CD4-positive, alpha-beta T cell (primary cell): ENCODE data around the gene CDC123. TPM values are rescaled to one million over a fixed set of nuclear protein-coding genes. Genes with fewer than 3 reads are reported as not detected.

Experiments used
- ATAC-seq: fragments of 200-7000 bp; cut with Tn5 transposase; one replicate; pipeline ENCODE4 v1.10.0; 2022; ENCODE audit warnings: mild to moderate bottlenecking; ENCODE audit not compliant: poor library complexity
- CTCF ChIA-PET: fragments of 350-600 bp; sonication (Branson Sonifier 250); formaldehyde crosslinking; loops from one replicate; lab custom pipeline; 2021; ENCODE audit warnings: antibody characterized with exemption, inconsistent platforms; lab: Charles Lee
- POLR2A ChIA-PET: fragments of 350-600 bp; sonication (Branson Sonifier 250); formaldehyde crosslinking; loops from one replicate; lab custom pipeline; 2021; ENCODE audit warnings: antibody characterized with exemption, inconsistent platforms; lab: Charles Lee
- DNase-seq, 14 experiments: peaks; one replicate each; pipeline ENCODE4 v3.0.0-alpha.2; 2013 to 2020; ENCODE audit warnings: mixed read lengths in 2 of 14
- H3K27ac ChIP-seq, 2 donors: one replicate each; pipeline versions ENCODE4 v1.5.1 to v1.7.0; 2013; ENCODE audit warnings: low read length in 2 of 2, low read depth in 1 of 2, mild to moderate bottlenecking in 1 of 2
- H3K27me3 ChIP-seq, 2 experiments: 1 replicate in 1 of 2; 2 replicates in 1 of 2; pipeline versions ENCODE4 v1.6.1 to v1.7.0; 2013; ENCODE audit warnings: low read length in 2 of 2, control low read depth in 1 of 2, mild to moderate bottlenecking in 1 of 2, moderate library complexity in 1 of 2; ENCODE audit not compliant: insufficient read depth in 2 of 2, control insufficient read depth in 1 of 2
- H3K36me3 ChIP-seq: one replicate; pipeline ENCODE4 v1.6.1; 2013; ENCODE audit warnings: low read length, control low read depth; ENCODE audit not compliant: insufficient read depth
- H3K4me1 ChIP-seq: one replicate; pipeline ENCODE4 v1.6.1; 2013; ENCODE audit warnings: low read length, control low read depth; ENCODE audit not compliant: insufficient read depth
- H3K4me3 ChIP-seq: one replicate; pipeline ENCODE4 v1.5.1; 2013; ENCODE audit warnings: mild to moderate bottlenecking, low read length, moderate library complexity
- H3K9me3 ChIP-seq, 2 experiments: 1 replicate in 1 of 2; 2 replicates in 1 of 2; pipeline versions ENCODE4 v1.6.1 to v1.7.0; 2013; ENCODE audit warnings: low read length in 2 of 2, mild to moderate bottlenecking in 2 of 2, control low read depth in 1 of 2, moderate library complexity in 1 of 2; ENCODE audit not compliant: control insufficient read depth in 1 of 2, insufficient read depth in 1 of 2
- H3K27ac Mint-ChIP-seq: one replicate; pipeline ENCODE4 v1.8.0; 2020; ENCODE audit warnings: mixed read lengths
- H3K27me3 Mint-ChIP-seq: one replicate; pipeline ENCODE4 v1.8.0; 2021; ENCODE audit warnings: mixed read lengths
- H3K36me3 Mint-ChIP-seq: one replicate; pipeline ENCODE4 v1.8.0; 2021; ENCODE audit warnings: low read depth, mixed read lengths
- H3K4me1 Mint-ChIP-seq: one replicate; pipeline ENCODE4 v1.8.0; 2021; ENCODE audit warnings: low read depth, mixed read lengths
- H3K4me3 Mint-ChIP-seq: one replicate; pipeline ENCODE4 v1.8.0; 2020; ENCODE audit warnings: mild to moderate bottlenecking, mixed read lengths
- H3K9me3 Mint-ChIP-seq: one replicate; pipeline ENCODE4 v1.8.0; 2020; ENCODE audit warnings: mixed read lengths
- CTCF ChIP-seq: fragments of 200-600 bp; IDR thresholded peaks from one replicate; pipeline ENCODE4 v1.8.0; 2022; ENCODE audit warnings: antibody characterized with exemption, mild to moderate bottlenecking
- intact Hi-C, 2 experiments: fragments of 100-400 bp; cut with DNase I in 1 of 2; cut with micrococcal nuclease in 1 of 2; formaldehyde crosslinking; loops; one replicate each; pipeline versions ENCODE4 v1.15.1 to v1.9.0; 2023 to 2025; cut with DNase I, micrococcal nuclease
- total RNA-seq, 174 experiments: library from RNA in 2 of 174; stranded (reverse) in 2 of 174; gene quantifications; one replicate each; pipeline ENCODE4 v1.2.3 and lab custom pipeline; 2021 to 2026

Gene CDC123
- total RNA-seq, 2 experiments from 2014 or later = 34.7 to 40.5 TPM

GRCh38 chr10:12212454-12212853 lies 16.5 kb downstream of the CDC123 start:
- no peaks in the 10 kb centered on the region for H3K27me3 Mint-ChIP-seq
- no peak overlapping the region for H3K4me3 ChIP-seq
- H3K9me3 ChIP-seq = no peaks in the 10 kb centered on the region
- CTCF ChIA-PET = interaction anchor here (1.4 kb wide), 1 partner anchor 17 kb away, joined by 3 read pairs; the partner anchor contains the start of genes CDC123 and NUDT5
- H3K4me1 Mint-ChIP-seq = peaks cover 44% of the 10 kb centered on the region
- no peaks in the 10 kb centered on the region for H3K4me1 ChIP-seq
- no peak for TF ChIP-seq CTCF
- DNase-seq (no peak), ATAC-seq (no peak)
- no peaks in the 10 kb centered on the region for H3K9me3 Mint-ChIP-seq
- peaks cover 89% of the 10 kb centered on the region for H3K36me3 Mint-ChIP-seq
- intact Hi-C loops = loop anchor here in 1 of 2 experiments (5.0 kb wide), 1 partner anchor 500 kb away; no protein-coding TSS in a partner anchor
- no peak overlapping the region for H3K4me3 Mint-ChIP-seq
- no peak overlapping the region for H3K27ac Mint-ChIP-seq
- POLR2A ChIA-PET = no interaction called here
- no peaks in the 10 kb centered on the region for H3K27me3 ChIP-seq
- peaks cover 71% of the 10 kb centered on the region for H3K36me3 ChIP-seq
- no peak overlapping the region for H3K27ac ChIP-seq

GRCh38 chr10:12213621-12214020 lies 17.6 kb downstream of the CDC123 start:
- ATAC-seq (no peak), DNase-seq (no peak)
- H3K4me3 ChIP-seq = no peak overlapping the region
- H3K4me1 ChIP-seq = no peaks in the 10 kb centered on the region
- no peak overlapping the region for H3K27ac ChIP-seq
- H3K27me3 ChIP-seq = no peaks in the 10 kb centered on the region
- ChIA-PET CTCF (interaction anchor here (2.2 to 2.8 kb wide), 3 partner anchors 13 to 497 kb away, joined by 11 to 17 read pairs (median 14); no protein-coding TSS in a partner anchor), POLR2A (interaction anchor here (2.7 kb wide), 1 partner anchor 18 kb away, joined by 24 read pairs; the partner anchor contains the start of genes CDC123 and NUDT5)
- intact Hi-C loops = loop anchor here (1.0 to 5.0 kb wide), 5 partner anchors 19 to 689 kb away; partner anchors contain the start of gene NUDT5 (in 1 of the 2)
- peaks cover 71% of the 10 kb centered on the region for H3K36me3 ChIP-seq
- no peaks in the 10 kb centered on the region for H3K9me3 ChIP-seq
- H3K4me3 Mint-ChIP-seq = no peak overlapping the region
- peaks cover 82% of the 10 kb centered on the region for H3K36me3 Mint-ChIP-seq
- H3K27ac Mint-ChIP-seq = no peak overlapping the region
- TF ChIP-seq CTCF = no peak
- H3K4me1 Mint-ChIP-seq = peaks cover 32% of the 10 kb centered on the region
- no peaks in the 10 kb centered on the region for H3K27me3 Mint-ChIP-seq
- H3K9me3 Mint-ChIP-seq = no peaks in the 10 kb centered on the region

- DNase-seq = no peak
- Mint-ChIP-seq H3K27ac (no peak overlapping the region), H3K4me1 (peaks cover 29% of the 10 kb centered on the region), H3K9me3 (no peaks in the 10 kb centered on the region), H3K36me3 (peaks cover 82% of the 10 kb centered on the region), H3K4me3 (no peak overlapping the region), H3K27me3 (no peaks in the 10 kb centered on the region)
- Histone ChIP-seq H3K9me3 (no peaks in the 10 kb centered on the region), H3K4me1 (no peaks in the 10 kb centered on the region), H3K36me3 (peaks cover 71% of the 10 kb centered on the region), H3K4me3 (no peak overlapping the region), H3K27ac (no peak overlapping the region), H3K27me3 (no peaks in the 10 kb centered on the region)
- ChIA-PET POLR2A (interaction anchor here (0.6 to 2.7 kb wide), 4 partner anchors 10 to 688 kb away, joined by 3 to 24 read pairs (median 4); partner anchors contain the start of genes CDC123 and NUDT5), CTCF (interaction anchor here (0.6 to 2.8 kb wide), 10 partner anchors 13 to 688 kb away, joined by 3 to 20 read pairs (median 8); partner anchors contain the start of genes CDC123 and NUDT5)
- TF ChIP-seq CTCF = no peak
- no peak for ATAC-seq
- intact Hi-C loops = loop anchor here (1.0 to 5.0 kb wide), 5 partner anchors 19 to 689 kb away; partner anchors contain the start of gene NUDT5 (in 1 of the 2)
Observed at GRCh38 chr10:12214093-12214492, 18.1 kb downstream of the CDC123 start.
